Bronchial epithelial cell (primary cell): ENCODE data around the gene TACR1. TPM values are rescaled to one million over a fixed set of nuclear protein-coding genes. Genes with fewer than 3 reads are reported as not detected.

Source experiments
- DNase-seq: peaks from one replicate; pipeline ENCODE4 v3.0.0-alpha.2; 2010; ENCODE audit warnings: low read depth
- FAIRE-seq: peaks from 2 replicates; lab custom pipeline; 2011; peaks lifted over from hg19 to GRCh38; lab: Jason Lieb, UNC
- H3K27me3 ChIP-seq: 2 replicates; pipeline ENCODE4 v1.5.1; 2011; ENCODE audit warnings: low read length; ENCODE audit not compliant: control insufficient read depth, insufficient read depth
- H3K36me3 ChIP-seq: 2 replicates; pipeline ENCODE4 v1.5.1; 2011; ENCODE audit warnings: low read length; ENCODE audit not compliant: control insufficient read depth, insufficient read depth
- H3K4me3 ChIP-seq: 2 replicates; pipeline ENCODE4 v1.5.1; 2011; ENCODE audit warnings: mild to moderate bottlenecking, low read depth, low read length, control low read depth
- CTCF ChIP-seq: IDR thresholded peaks from 2 replicates; pipeline ENCODE4 v1.5.1; 2011; ENCODE audit warnings: mild to moderate bottlenecking, moderate library complexity, low read length, control low read depth, inconsistent platforms; ENCODE audit not compliant: insufficient read depth, severe bottlenecking
- total RNA-seq: library from RNA; depleted of rRNA; stranded (reverse); fragments of >200 nt; gene quantifications from 2 replicates; pipeline ENCODE4 v1.2.1, GENCODE V29; 2014

The TACR1 gene
- total RNA-seq, 1 donor from 2014 or later: not detected

GRCh38 chr2:75022516-75022915 lies 176.8 kb downstream of the TACR1 start:
- no peak for FAIRE-seq
- peak; percentile 6 for DNase-seq
- H3K4me3 ChIP-seq: no peak overlapping the region
- TF ChIP-seq CTCF: no peak
- H3K27me3 ChIP-seq: no peaks in the 10 kb centered on the region
- H3K36me3 ChIP-seq: no peaks in the 10 kb centered on the region

GRCh38 chr2:75021672-75022071 lies 177.6 kb downstream of the TACR1 start:
- DNase-seq (no peak), FAIRE-seq (no peak)
- TF ChIP-seq CTCF: no peak
- Histone ChIP-seq H3K27me3 (no peaks in the 10 kb centered on the region), H3K4me3 (no peak overlapping the region), H3K36me3 (no peaks in the 10 kb centered on the region)

GRCh38 chr2:75020476-75020875 lies 178.8 kb downstream of the TACR1 start:
- no peak for DNase-seq
- H3K27me3 ChIP-seq: no peaks in the 10 kb centered on the region
- no peak for FAIRE-seq
- no peak for TF ChIP-seq CTCF
- H3K36me3 ChIP-seq: no peaks in the 10 kb centered on the region
- H3K4me3 ChIP-seq: no peak overlapping the region

GRCh38 chr2:75019790-75020189 lies 179.5 kb downstream of the TACR1 start:
- no peak for TF ChIP-seq CTCF
- Histone ChIP-seq H3K36me3 (no peaks in the 10 kb centered on the region), H3K4me3 (no peak overlapping the region), H3K27me3 (no peaks in the 10 kb centered on the region)
- DNase-seq (no peak), FAIRE-seq (no peak)

- DNase-seq (no peak), FAIRE-seq (no peak)
- H3K4me3 ChIP-seq: no peak overlapping the region
- TF ChIP-seq CTCF: no peak
- no peaks in the 10 kb centered on the region for H3K36me3 ChIP-seq
- no peaks in the 10 kb centered on the region for H3K27me3 ChIP-seq
Measured at GRCh38 chr2:75018162-75018561, 181.2 kb downstream of the TACR1 start.

- H3K4me3 ChIP-seq: no peak overlapping the region
- no peak for FAIRE-seq
- DNase-seq: peak; percentile 34
- H3K36me3 ChIP-seq: no peaks in the 10 kb centered on the region
- no peaks in the 10 kb centered on the region for H3K27me3 ChIP-seq
- TF ChIP-seq CTCF: no peak
Measured at GRCh38 chr2:75012080-75012479, 187.2 kb downstream of the TACR1 start.
